HepG2 (cell line): ENCODE data around the gene KDM2B. TPM values are rescaled to one million over a fixed set of nuclear protein-coding genes. Genes with fewer than 3 reads are reported as not detected.
A peak's percentile ranks its signal among the peaks of the same experiment; 100 is the strongest.

Experiments used
- ATAC-seq: fragments of 200-7000 bp; cut with Tn5 transposase; 3 replicates; pipeline ENCODE4 v1.9.1; 2020; ENCODE audit warnings: mild to moderate bottlenecking, moderate library complexity
- BruUV-seq: library from RNA; stranded (reverse); fragments of 400-500 nt; replicated peaks from 2 replicates; lab custom pipeline; 2021; lab: Mats Ljungman, UMichigan
- CTCF ChIA-PET: fragments of 300-600 bp; formaldehyde crosslinking; extraction: SDS; loops from one replicate; lab custom pipeline; 2021; ENCODE audit warnings: low total read pairs, inconsistent platforms, low intra/inter-chr PET ratio; lab: Yijun Ruan, JAX
- POLR2A ChIA-PET: fragments of 350-600 bp; sonication (Branson Sonifier 250); formaldehyde crosslinking; loops from one replicate; lab custom pipeline; 2020; ENCODE audit warnings: antibody characterized with exemption, inconsistent platforms; lab: Yijun Ruan, JAX
- DNase-seq: peaks from one replicate; pipeline ENCODE4 v3.0.0-alpha.2; 2015; ENCODE audit warnings: low spot score
- FAIRE-seq: peaks from 3 replicates; lab custom pipeline; 2011; peaks lifted over from hg19 to GRCh38; lab: Jason Lieb, UNC
- H2AFZ ChIP-seq: one replicate; pipeline ENCODE4 v1.6.1; 2011; ENCODE audit warnings: low read length, inconsistent platforms
- H3K27ac ChIP-seq: fragments of 300-600 bp; 3 replicates; pipeline ENCODE4 v1.8.0; 2011; ENCODE audit warnings: mixed run types, mild to moderate bottlenecking, mixed read lengths, low read length, inconsistent platforms; ENCODE audit not compliant: insufficient read depth; ENCODE audit errors: extremely low read length
- H3K27me3 ChIP-seq, 2 experiments: fragments of 200-600 bp in 1 of 2; 2 replicates in 1 of 2; 3 replicates in 1 of 2; pipeline versions ENCODE4 v1.6.0 to v1.8.0; 2011; ENCODE audit warnings: low read length in 2 of 2, mild to moderate bottlenecking in 2 of 2, moderate library complexity in 2 of 2, inconsistent platforms in 1 of 2; ENCODE audit not compliant: insufficient read depth in 2 of 2, control insufficient read depth in 1 of 2
- H3K36me3 ChIP-seq, 2 experiments: fragments of 200-600 bp in 1 of 2; replicated peaks in 1 of 2; 2 replicates in 1 of 2; 3 replicates in 1 of 2; pipeline versions ENCODE4 v1.5.1 to v1.8.0; 2011; ENCODE audit warnings: low read length in 2 of 2, inconsistent platforms in 1 of 2; ENCODE audit not compliant: insufficient read depth in 2 of 2, control insufficient read depth in 1 of 2
- H3K4me1 ChIP-seq: 2 replicates; pipeline ENCODE4 v1.5.1; 2012; ENCODE audit warnings: low read length, inconsistent platforms; ENCODE audit not compliant: insufficient read depth
- H3K4me2 ChIP-seq: 2 replicates; pipeline ENCODE4 v1.6.0; 2011; ENCODE audit warnings: low read depth, low read length, inconsistent platforms
- H3K4me3 ChIP-seq, 3 experiments: fragments of 200-600 bp in 1 of 3; sonication (generic), shearing (Covaris generic) in 1 of 3; replicated peaks in 1 of 3; 2 replicates each; pipeline ENCODE4 v1.5.1; 2011 to 2016; ENCODE audit warnings: low read length in 3 of 3, inconsistent platforms in 2 of 3, low read depth in 2 of 3, mild to moderate bottlenecking in 2 of 3, control low read depth in 1 of 3, mixed read lengths in 1 of 3; ENCODE audit not compliant: insufficient read depth in 1 of 3
- H3K79me2 ChIP-seq: one replicate; pipeline ENCODE4 v1.6.1; 2011; ENCODE audit warnings: low read length, inconsistent platforms; ENCODE audit not compliant: insufficient read depth
- H3K9ac ChIP-seq: 2 replicates; pipeline ENCODE4 v1.6.0; 2011; ENCODE audit warnings: mild to moderate bottlenecking, low read depth, low read length, inconsistent platforms; ENCODE audit not compliant: insufficient read depth
- H3K9me3 ChIP-seq: 2 replicates; pipeline ENCODE4 v1.5.1; 2012; ENCODE audit warnings: mild to moderate bottlenecking, low read length
- H4K20me1 ChIP-seq: 2 replicates; pipeline ENCODE4 v1.6.0; 2011; ENCODE audit warnings: inconsistent platforms, mild to moderate bottlenecking, low read length, moderate library complexity; ENCODE audit not compliant: insufficient read depth
- AFF4 ChIP-seq: sonication (generic); formaldehyde crosslinking; IDR thresholded peaks from 2 replicates; pipeline ENCODE4 v1.4.0; 2020; ENCODE audit warnings: missing genetic modification reagents
- CHD4 ChIP-seq: fragments of 200-600 bp; sonication (generic); IDR thresholded peaks from 2 replicates; pipeline ENCODE4 v1.7.0; 2017; ENCODE audit warnings: mild to moderate bottlenecking, low read length, borderline replicate concordance
- CREM ChIP-seq, 2 experiments: sonication (generic) in 1 of 2; formaldehyde crosslinking in 1 of 2; IDR thresholded peaks; 2 replicates each; pipeline versions ENCODE4 v1.4.0 to v1.6.1; 2016 to 2020; ENCODE audit warnings: antibody characterized with exemption in 1 of 2, mild to moderate bottlenecking in 1 of 2, missing genetic modification reagents in 1 of 2
- PRPF4 ChIP-seq: fragments of 200-400 bp; formaldehyde crosslinking; IDR thresholded peaks from 2 replicates; pipeline ENCODE4 v1.6.1; 2016; ENCODE audit warnings: low read length, low read depth; ENCODE audit not compliant: poor library complexity, severe bottlenecking
- UBTF ChIP-seq: sonication (generic); formaldehyde crosslinking; IDR thresholded peaks from 2 replicates; pipeline ENCODE4 v1.4.0; 2020; ENCODE audit warnings: mild to moderate bottlenecking, missing genetic modification reagents
- YY1 ChIP-seq: IDR thresholded peaks from 2 replicates; pipeline ENCODE4 v1.6.1; 2011; ENCODE audit warnings: low read length, low read depth, moderate library complexity, mild to moderate bottlenecking; ENCODE audit not compliant: insufficient read depth, insufficient replicate concordance
- ZNF720 ChIP-seq: sonication (generic); formaldehyde crosslinking; IDR thresholded peaks from 2 replicates; pipeline ENCODE4 v1.4.0; 2020; ENCODE audit warnings: missing genetic modification reagents
- WGBS: methylation state at CpG from one replicate; pipeline ENCODE4 v1.1.6; 2017; ENCODE audit warnings: low lambda C conversion rate; 5-methylcytosine and 5-hydroxymethylcytosine counted together
- in situ Hi-C: cut with HindIII; loops from 2 replicates; pipeline ENCODE4 v1.10.0; 2017; ENCODE audit warnings: low pct_unique_long_range_greater_than_20kb; ENCODE audit not compliant: extremely low pct_ligation_motif_present
- intact Hi-C: fragments of 100-400 bp; cut with micrococcal nuclease; formaldehyde crosslinking; loops from one replicate; pipeline ENCODE4 v1.10.0; 2022; ENCODE audit not compliant: unreplicated experiment
- polyA plus RNA-seq, 8 experiments: library from polyadenylated mRNA; depleted of rRNA in 3 of 8; stranded (reverse) in 7 of 8; unstranded in 1 of 8; fragments of >200 nt; fragmentation: Illumina TruSeq in 4 of 8; extraction: Trizol in 4 of 8; gene quantifications; 2 replicates each; pipeline versions ENCODE4 v1.2.1 to v1.2.3, GENCODE V29; 2011 to 2016; ENCODE audit warnings: low read depth in 4 of 8, missing spikeins in 1 of 8, mixed read lengths in 1 of 8; ENCODE audit not compliant: insufficient read depth in 1 of 8
- total RNA-seq, 5 experiments: library from RNA; depleted of rRNA; stranded (reverse); fragments of >200 nt; fragmentation: Illumina TruSeq; extraction: Trizol; gene quantifications; 2 replicates each; pipeline ENCODE4 v1.2.3, GENCODE V29; 2016; ENCODE audit warnings: low read depth in 1 of 5
- TF ChIP-seq, protein P1 (sequence below): sonication (generic); formaldehyde crosslinking; IDR thresholded peaks from 2 replicates; pipeline ENCODE4 v1.8.1; 2023; ENCODE audit warnings: mild to moderate bottlenecking, moderate library complexity, missing genetic modification reagents

Gene KDM2B
- total and polyA plus RNA-seq, 2 of the 13 experiments (the other 11 are each of a cell fraction or from before 2014, with no cell fraction given): 17.5 to 26.1 TPM

- TF ChIP-seq CREM (IDR thresholded peaks at IDR 0.05) (peak; percentile 81), CREM (CRISPR knock-in tag; IDR thresholded peaks at IDR 0.05) (no peak), YY1 (peak; percentile 58), ZNF720 (CRISPR knock-in tag) (no peak)
- TF ChIP-seq, protein P1, sequence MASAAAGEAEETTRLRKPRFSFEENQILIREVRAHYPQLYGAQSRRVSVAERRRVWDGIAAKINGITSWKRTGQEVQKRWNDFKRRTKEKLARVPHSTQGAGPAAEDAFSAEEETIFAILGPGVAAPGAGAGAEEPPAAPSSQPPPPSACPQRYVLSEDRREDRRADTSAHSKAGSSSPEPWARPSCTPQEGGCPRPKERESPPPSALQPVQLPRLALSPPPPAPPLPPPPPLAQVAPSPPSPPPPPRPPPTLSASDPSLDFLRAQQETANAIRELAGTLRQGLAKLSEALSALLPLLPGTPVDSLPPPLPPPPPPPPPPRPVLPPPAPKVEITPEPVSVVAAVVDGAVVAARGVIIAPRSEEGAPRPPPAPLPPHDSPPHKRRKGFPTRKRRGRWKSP (CRISPR knock-in tag): no peak
- TF ChIP-seq, all 625 proteins: peak for 33
These were observed 598 bp downstream of the KDM2B start (continued) for GRCh38 chr12:121579981-121580868.

DNA sequence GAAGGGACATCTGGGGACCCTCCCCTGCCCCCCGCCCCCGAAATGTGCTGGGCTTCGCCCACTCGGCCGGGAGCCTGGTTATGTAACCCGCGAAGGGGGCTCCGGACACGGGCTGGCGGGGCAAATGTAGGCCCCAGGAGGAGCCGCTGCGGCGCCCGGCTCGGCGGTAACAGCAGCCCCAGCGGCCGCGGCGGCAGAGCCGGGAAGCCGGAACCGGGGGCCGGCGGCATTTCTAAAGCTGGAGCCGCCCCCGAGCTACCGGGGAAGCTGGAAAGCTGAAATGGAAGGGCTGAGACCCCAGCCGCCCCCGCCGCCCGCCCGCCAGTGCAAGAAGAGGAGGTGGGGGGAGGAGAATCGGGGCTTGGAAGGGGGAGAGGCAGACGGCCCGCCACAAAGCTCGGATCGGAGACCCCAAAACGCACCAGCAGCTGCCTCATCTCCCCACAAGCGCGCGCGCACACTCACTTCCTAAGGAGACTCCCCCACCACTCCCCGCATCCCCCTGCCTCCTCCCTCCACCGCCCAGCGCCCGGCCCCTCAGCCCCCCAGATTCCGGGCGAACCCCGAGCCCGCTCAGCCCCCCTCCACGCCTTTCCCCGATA is 1.5 kb downstream of the KDM2B start:
- no TSS peak for BruUV-seq
- no peak for ATAC-seq
- no peaks in the 10 kb centered on the region for H4K20me1 ChIP-seq
- H3K27me3 ChIP-seq: no peaks in the 10 kb centered on the region
- in situ Hi-C loops (no loop called here), intact Hi-C loops (no loop called here)
- no peak for FAIRE-seq
- H3K79me2 ChIP-seq: peaks cover 1% of the 10 kb centered on the region
- DNase-seq: no peak
- ChIA-PET CTCF (no interaction called here), POLR2A (interaction anchor here (0.7 to 2.0 kb wide), 3 partner anchors 26 to 47 kb away, joined by 3 to 6 read pairs (median 3); partner anchors contain the start of gene ORAI1)
- 62% methylated on average over 51 of the region's 53 CpGs for WGBS
- no peak overlapping the region for H2AFZ ChIP-seq
- H3K9ac ChIP-seq: peak overlapping the region; percentile 69
- H3K4me3 ChIP-seq: peak overlapping the region; percentile 70 to 87 (median 74)
- H3K4me2 ChIP-seq: peak overlapping the region; percentile 78
- H3K27ac ChIP-seq: peak overlapping the region; percentile 62
- no peaks in the 10 kb centered on the region for H3K9me3 ChIP-seq
- peaks cover 62% of the 10 kb centered on the region for H3K4me1 ChIP-seq
- H3K36me3 ChIP-seq: peaks cover 0 to 4% of the 10 kb centered on the region in 2 experiments; a peak in 1 of 5 replicates
- TF ChIP-seq AFF4 (CRISPR knock-in tag) (no peak), PRPF4 (no peak), CHD4 (no peak), UBTF (CRISPR knock-in tag) (peak; percentile 51; the same call in 1 of the 2 replicates)
